Mesothelial cell of epicardium (in vitro differentiated cells): ENCODE measurements around the gene TBC1D4. TPM values are rescaled to one million over a fixed set of nuclear protein-coding genes. Genes with fewer than 3 reads are reported as not detected.

ENCODE experiments used
- DNase-seq, 2 experiments: peaks; one replicate each; pipeline ENCODE4 v3.0.0; 2021; ENCODE audit warnings: low spot score in 2 of 2; ENCODE audit not compliant: unreplicated experiment in 2 of 2
- H3K27ac Mint-ChIP-seq: 2 replicates; pipeline ENCODE4 v1.8.0; 2021; ENCODE audit warnings: mixed read lengths
- H3K27me3 Mint-ChIP-seq: 2 replicates; pipeline ENCODE4 v1.8.0; 2021; ENCODE audit warnings: low read depth, mixed read lengths
- H3K36me3 Mint-ChIP-seq: 2 replicates; pipeline ENCODE4 v1.8.0; 2021; ENCODE audit warnings: mixed read lengths
- H3K4me1 Mint-ChIP-seq: 2 replicates; pipeline ENCODE4 v1.8.0; 2021; ENCODE audit warnings: mixed read lengths
- H3K4me3 Mint-ChIP-seq: 2 replicates; pipeline ENCODE4 v1.8.0; 2021; ENCODE audit warnings: mild to moderate bottlenecking, moderate library complexity, mixed read lengths
- H3K9me3 Mint-ChIP-seq: 2 replicates; pipeline ENCODE4 v1.8.0; 2021; ENCODE audit warnings: mixed read lengths
- CTCF ChIP-seq: fragments of 200-600 bp; sonication (generic); IDR thresholded peaks from one replicate; pipeline ENCODE4 v1.5.0; 2021; ENCODE audit warnings: antibody characterized with exemption; ENCODE audit not compliant: unreplicated experiment
- total RNA-seq: library from RNA; stranded (reverse); gene quantifications from 3 replicates; pipeline ENCODE4 v1.2.1, GENCODE V29; 2021

Gene TBC1D4
- total RNA-seq, 1 donor from 2014 or later = 20.5 TPM

- Mint-ChIP-seq H3K27me3 (no peaks in the 10 kb centered on the region), H3K9me3 (peaks cover 7% of the 10 kb centered on the region), H3K4me3 (no peak overlapping the region), H3K4me1 (peaks cover 22% of the 10 kb centered on the region), H3K36me3 (peaks cover 5% of the 10 kb centered on the region), H3K27ac (no peak overlapping the region)
- TF ChIP-seq CTCF = no peak
- no peak for DNase-seq
Observed at GRCh38 chr13:75425216-75426009, 56.6 kb downstream of the TBC1D4 start.

GRCh38 chr13:75423946-75424345, 58.0 kb downstream of the TBC1D4 start:
- TF ChIP-seq CTCF = no peak
- peaks cover 5% of the 10 kb centered on the region for H3K36me3 Mint-ChIP-seq
- no peak overlapping the region for H3K4me3 Mint-ChIP-seq
- no peak overlapping the region for H3K27ac Mint-ChIP-seq
- H3K9me3 Mint-ChIP-seq = peaks cover 7% of the 10 kb centered on the region
- H3K4me1 Mint-ChIP-seq = peaks cover 13% of the 10 kb centered on the region
- no peaks in the 10 kb centered on the region for H3K27me3 Mint-ChIP-seq
- DNase-seq = no peak

GRCh38 chr13:75422028-75422427, 59.9 kb downstream of the TBC1D4 start:
- no peaks in the 10 kb centered on the region for H3K27me3 Mint-ChIP-seq
- no peak for TF ChIP-seq CTCF
- peaks cover 5% of the 10 kb centered on the region for H3K36me3 Mint-ChIP-seq
- H3K9me3 Mint-ChIP-seq = peaks cover 7% of the 10 kb centered on the region
- no peak for DNase-seq
- H3K4me1 Mint-ChIP-seq = peaks cover 13% of the 10 kb centered on the region
- H3K4me3 Mint-ChIP-seq = no peak overlapping the region
- no peak overlapping the region for H3K27ac Mint-ChIP-seq

GRCh38 chr13:75421133-75421532, 60.8 kb downstream of the TBC1D4 start:
- H3K27me3 Mint-ChIP-seq = no peaks in the 10 kb centered on the region
- no peak for TF ChIP-seq CTCF
- peaks cover 22% of the 10 kb centered on the region for H3K4me1 Mint-ChIP-seq
- H3K27ac Mint-ChIP-seq = no peak overlapping the region
- H3K4me3 Mint-ChIP-seq = no peak overlapping the region
- no peak for DNase-seq
- peaks cover 7% of the 10 kb centered on the region for H3K9me3 Mint-ChIP-seq
- peaks cover 5% of the 10 kb centered on the region for H3K36me3 Mint-ChIP-seq

GRCh38 chr13:75419656-75420055, 62.3 kb downstream of the TBC1D4 start:
- Mint-ChIP-seq H3K4me1 (peaks cover 32% of the 10 kb centered on the region), H3K36me3 (peaks cover 3% of the 10 kb centered on the region), H3K4me3 (no peak overlapping the region), H3K27ac (no peak overlapping the region), H3K9me3 (peaks cover 4% of the 10 kb centered on the region), H3K27me3 (no peaks in the 10 kb centered on the region)
- no peak for TF ChIP-seq CTCF
- DNase-seq = no peak
